OCI-LY1 (cell line): ENCODE data around the gene ALDH1A3.
A peak's percentile ranks its signal among the peaks of the same experiment; 100 is the strongest.
"Not testable (repeated sequence)": the region's sequence is repeated elsewhere in the genome, so short reads cannot be mapped to it uniquely, and the experiment has no call there.

Experiments used
- H2AFZ ChIP-seq: fragments of 200-600 bp; sonication (generic), shearing (Covaris generic); 2 replicates; pipeline ENCODE4 v1.6.0; 2014; ENCODE audit warnings: antibody characterized with exemption, mild to moderate bottlenecking, low read length
- H3F3A ChIP-seq: fragments of 200-600 bp; sonication (generic), shearing (Covaris generic); 2 replicates; pipeline ENCODE4 v1.6.0; 2014; ENCODE audit warnings: mild to moderate bottlenecking, antibody characterized with exemption, low read length, moderate library complexity; ENCODE audit not compliant: insufficient read depth
- H3K27ac ChIP-seq: fragments of 200-600 bp; sonication (generic); 2 replicates; pipeline ENCODE4 v1.5.1; 2014; ENCODE audit warnings: low read length, mixed run types, mild to moderate bottlenecking, low read depth; ENCODE audit not compliant: poor library complexity, severe bottlenecking
- H3K27me3 ChIP-seq: fragments of 200-600 bp; sonication (generic); 2 replicates; pipeline ENCODE4 v1.6.0; 2014; ENCODE audit warnings: antibody characterized with exemption, mild to moderate bottlenecking, low read length, moderate library complexity; ENCODE audit not compliant: insufficient read depth
- H3K36me3 ChIP-seq: fragments of 200-600 bp; sonication (generic); 2 replicates; pipeline ENCODE4 v1.6.1; 2014; ENCODE audit warnings: mild to moderate bottlenecking, antibody characterized with exemption, low read length, moderate library complexity, mixed read lengths; ENCODE audit not compliant: insufficient read depth
- H3K4me1 ChIP-seq: fragments of 200-600 bp; sonication (generic); 2 replicates; pipeline ENCODE4 v1.5.1; 2014; ENCODE audit warnings: mild to moderate bottlenecking, low read length, moderate library complexity; ENCODE audit not compliant: insufficient read depth, severe bottlenecking
- H3K4me2 ChIP-seq: fragments of 200-600 bp; sonication (generic), shearing (Covaris generic); 2 replicates; pipeline ENCODE4 v1.6.1; 2014; ENCODE audit warnings: low read length
- H3K4me3 ChIP-seq: fragments of 200-600 bp; sonication (generic); 2 replicates; pipeline ENCODE4 v1.5.1; 2014; ENCODE audit warnings: low read length, low read depth, mild to moderate bottlenecking, mixed read lengths; ENCODE audit not compliant: poor library complexity, severe bottlenecking
- H3K79me2 ChIP-seq: fragments of 200-600 bp; shearing (Covaris generic); 2 replicates; pipeline ENCODE4 v1.6.1; 2016; ENCODE audit warnings: mixed run types, low read length, mixed read lengths; ENCODE audit not compliant: insufficient read depth
- H3K9ac ChIP-seq: fragments of 200-600 bp; sonication (generic), shearing (Covaris generic); 2 replicates; pipeline ENCODE4 v1.6.1; 2014; ENCODE audit warnings: mild to moderate bottlenecking, low read length, mixed read lengths
- H3K9me2 ChIP-seq: fragments of 200-600 bp; sonication (generic), shearing (Covaris generic); 2 replicates; pipeline ENCODE4 v1.6.1; 2014; ENCODE audit warnings: low read depth, mild to moderate bottlenecking, low read length, mixed read lengths
- H3K9me3 ChIP-seq: fragments of 200-600 bp; shearing (Covaris generic); 2 replicates; pipeline ENCODE4 v1.6.1; 2014; ENCODE audit warnings: low read length, mixed read lengths
- H4K20me1 ChIP-seq: fragments of 200-600 bp; sonication (generic), shearing (Covaris generic); 2 replicates; pipeline ENCODE4 v1.6.0; 2016; ENCODE audit warnings: mild to moderate bottlenecking, low read length; ENCODE audit not compliant: insufficient read depth
- CTCF ChIP-seq: fragments of 200-600 bp; sonication (generic), shearing (Covaris generic); IDR thresholded peaks from 2 replicates; pipeline ENCODE4 v1.5.1; 2017; ENCODE audit warnings: mild to moderate bottlenecking, antibody characterized with exemption, low read length, moderate library complexity, mixed read lengths
- EZH2 ChIP-seq: fragments of 200-600 bp; sonication (generic), shearing (Covaris generic); IDR thresholded peaks from 2 replicates; pipeline ENCODE4 v1.8.0; 2017; ENCODE audit warnings: borderline replicate concordance, mixed run types, mild to moderate bottlenecking, antibody characterized with exemption, low read length, moderate library complexity, mixed read lengths

The ALDH1A3 gene

GRCh38 chr15:100849021-100849854 is 30.4 kb upstream of the ALDH1A3 start:
- no peaks in the 10 kb centered on the region for H4K20me1 ChIP-seq
- peak overlapping the region; percentile 63 for H3K4me3 ChIP-seq
- no peaks in the 10 kb centered on the region for H3K36me3 ChIP-seq
- 0 out of 2 replicates have a peak, but pooled peaks cover 4% of the 10 kb centered on the region for H3K27me3 ChIP-seq
- no peaks in the 10 kb centered on the region for H3F3A ChIP-seq
- H3K4me2 ChIP-seq, result peak overlapping the region; percentile 79
- no peak overlapping the region for H3K27ac ChIP-seq
- no peak for TF ChIP-seq EZH2
- TF ChIP-seq CTCF, result peak; percentile 65
- H2AFZ ChIP-seq, result 0 out of 2 replicates have a peak overlapping the region, but pooled peaks have one; percentile 51
- no peaks in the 10 kb centered on the region for H3K9me2 ChIP-seq
- H3K79me2 ChIP-seq, result no peaks in the 10 kb centered on the region
- H3K9ac ChIP-seq, result peak overlapping the region; percentile 55
- H3K4me1 ChIP-seq, result peaks cover 11% of the 10 kb centered on the region
- H3K9me3 ChIP-seq, result no peaks in the 10 kb centered on the region

- Histone ChIP-seq H3K9ac (peak overlapping the region; percentile 55), H3K27me3 (0 out of 2 replicates have a peak, but pooled peaks cover 4% of the 10 kb centered on the region), H2AFZ (0 out of 2 replicates have a peak overlapping the region, but pooled peaks have one; percentile 51), H3K9me2 (no peaks in the 10 kb centered on the region), H3K9me3 (no peaks in the 10 kb centered on the region), H4K20me1 (no peaks in the 10 kb centered on the region), H3K79me2 (no peaks in the 10 kb centered on the region), H3K27ac (no peak overlapping the region), H3F3A (no peaks in the 10 kb centered on the region), H3K36me3 (no peaks in the 10 kb centered on the region), H3K4me2 (peak overlapping the region; percentile 79), H3K4me1 (peaks cover 11% of the 10 kb centered on the region), H3K4me3 (peak overlapping the region; percentile 63)
- no peak for TF ChIP-seq CTCF
- no peak for TF ChIP-seq EZH2
These were observed 29.8 kb upstream of the ALDH1A3 start for GRCh38 chr15:100849855-100850218.

- H3K27me3 ChIP-seq, H4K20me1 ChIP-seq, H3K9me3 ChIP-seq, H2AFZ ChIP-seq, H3K9me2 ChIP-seq, H3F3A ChIP-seq, H3K79me2 ChIP-seq, H3K4me2 ChIP-seq, H3K9ac ChIP-seq, H3K27ac ChIP-seq, H3K4me3 ChIP-seq, H3K36me3 ChIP-seq: not testable (repeated sequence)
- H3K4me1 ChIP-seq, result peaks cover 11% of the 10 kb centered on the region
These were observed 28.1 kb upstream of the ALDH1A3 start for GRCh38 chr15:100851428-100852015.
